SK-N-SH treated with all-trans-retinoic acid at 6 μM for 48 hours (cell line): ENCODE results near the gene SEMA3G.

Source experiments
- ATAC-seq: fragments of 200-7000 bp; cut with Tn5 transposase; 3 replicates; pipeline ENCODE4 v1.9.1; 2020; ENCODE audit warnings: mild to moderate bottlenecking, moderate library complexity
- ARNTL ChIP-seq: fragments of 450-650 bp; formaldehyde crosslinking; IDR thresholded peaks from 2 replicates; pipeline ENCODE4 v1.5.0; 2020; ENCODE audit warnings: low read depth, mild to moderate bottlenecking, moderate library complexity, borderline replicate concordance
- BACH2 ChIP-seq: fragments of 250-450 bp; sonication (Bioruptor Pico); IDR thresholded peaks from 2 replicates; pipeline ENCODE4 v1.9.0; 2021; ENCODE audit warnings: mild to moderate bottlenecking, borderline replicate concordance
- CSDC2 ChIP-seq: fragments of 250-450 bp; sonication (Bioruptor Pico); IDR thresholded peaks from 2 replicates; pipeline ENCODE4 v1.5.0; 2020; ENCODE audit warnings: mild to moderate bottlenecking, moderate library complexity
- CSRNP3 ChIP-seq: fragments of 250-450 bp; sonication (Bioruptor Pico); IDR thresholded peaks from 2 replicates; pipeline ENCODE4 v1.5.1; 2021; ENCODE audit warnings: mild to moderate bottlenecking, moderate library complexity
- ESRRG ChIP-seq: fragments of 250-450 bp; sonication (Bioruptor Pico); IDR thresholded peaks from 2 replicates; pipeline ENCODE4 v1.6.1; 2021; ENCODE audit warnings: mild to moderate bottlenecking
- GLIS3 ChIP-seq: fragments of 250-450 bp; sonication (Bioruptor Pico); IDR thresholded peaks from 2 replicates; pipeline ENCODE4 v1.5.0; 2020; ENCODE audit warnings: mild to moderate bottlenecking, moderate library complexity
- ISL1 ChIP-seq: fragments of 250-450 bp; sonication (Bioruptor Pico); IDR thresholded peaks from 2 replicates; pipeline ENCODE4 v2.1.2; 2022; ENCODE audit warnings: mild to moderate bottlenecking, moderate library complexity
- OSR1 ChIP-seq: fragments of 250-450 bp; sonication (Bioruptor Pico); IDR thresholded peaks from 2 replicates; pipeline ENCODE4 v1.8.0; 2022; ENCODE audit warnings: moderate library complexity, mild to moderate bottlenecking, inconsistent platforms
- PATZ1 ChIP-seq: fragments of 250-450 bp; sonication (Bioruptor Pico); IDR thresholded peaks from 2 replicates; pipeline ENCODE4 v1.8.0; 2020; ENCODE audit warnings: mild to moderate bottlenecking, moderate library complexity, borderline replicate concordance
- POU6F1 ChIP-seq: fragments of 250-450 bp; sonication (Bioruptor Pico); IDR thresholded peaks from 2 replicates; pipeline ENCODE4 v1.8.0; 2021; ENCODE audit warnings: low read depth, mild to moderate bottlenecking, moderate library complexity, borderline replicate concordance
- PPARA ChIP-seq: fragments of 250-450 bp; sonication (Bioruptor Pico); IDR thresholded peaks from 2 replicates; pipeline ENCODE4 v1.5.0; 2020; ENCODE audit warnings: mild to moderate bottlenecking, borderline replicate concordance
- RARB ChIP-seq: fragments of 250-450 bp; sonication (Bioruptor Pico); IDR thresholded peaks from 2 replicates; pipeline ENCODE4 v1.8.0; 2021; ENCODE audit warnings: mild to moderate bottlenecking, moderate library complexity
- SNAI2 ChIP-seq: fragments of 250-450 bp; sonication (Bioruptor Pico); IDR thresholded peaks from 2 replicates; pipeline ENCODE4 v1.5.0; 2020; ENCODE audit warnings: mild to moderate bottlenecking, moderate library complexity
- TCF4 ChIP-seq: fragments of 250-450 bp; sonication (Bioruptor Pico); IDR thresholded peaks from 2 replicates; pipeline ENCODE4 v1.8.0; 2021; ENCODE audit warnings: mild to moderate bottlenecking, moderate library complexity, borderline replicate concordance
- TOX ChIP-seq: fragments of 250-450 bp; sonication (Bioruptor Pico); IDR thresholded peaks from 2 replicates; pipeline ENCODE4 v1.8.0; 2021; ENCODE audit warnings: mild to moderate bottlenecking, moderate library complexity, borderline replicate concordance
- TSHZ2 ChIP-seq: fragments of 250-450 bp; sonication (Bioruptor Pico); IDR thresholded peaks from 2 replicates; pipeline ENCODE4 v1.5.0; 2020; ENCODE audit warnings: mild to moderate bottlenecking, moderate library complexity
- ZC3H10 ChIP-seq: fragments of 250-450 bp; sonication (Bioruptor Pico); IDR thresholded peaks from 2 replicates; pipeline ENCODE4 v1.5.1; 2021; ENCODE audit warnings: mild to moderate bottlenecking, moderate library complexity
- ZFP3 ChIP-seq: fragments of 250-450 bp; sonication (Bioruptor Pico); IDR thresholded peaks from 2 replicates; pipeline ENCODE4 v1.5.0; 2020; ENCODE audit warnings: mild to moderate bottlenecking, moderate library complexity
- ZFP30 ChIP-seq: fragments of 450-650 bp; formaldehyde crosslinking; IDR thresholded peaks from 2 replicates; pipeline ENCODE4 v1.5.0; 2022; ENCODE audit warnings: mild to moderate bottlenecking, moderate library complexity
- ZNF565 ChIP-seq: fragments of 450-650 bp; formaldehyde crosslinking; conservative IDR thresholded peaks from 2 replicates; pipeline ENCODE4 v1.5.0; 2020; ENCODE audit warnings: low read depth, mild to moderate bottlenecking, moderate library complexity
- ZNF8 ChIP-seq: fragments of 450-650 bp; formaldehyde crosslinking; IDR thresholded peaks from 2 replicates; pipeline ENCODE4 v1.5.0; 2020; ENCODE audit warnings: mild to moderate bottlenecking, moderate library complexity

Gene SEMA3G

GRCh38 chr3:52472239-52473000, 27.5 kb upstream of the SEMA3G start:
- ATAC-seq = no peak; the same call in 2 of the 3 replicates
- no peak for TF ChIP-seq POU6F1 (CRISPR knock-in tag)
- TF ChIP-seq PPARA (CRISPR knock-in tag) = no peak
- no peak for TF ChIP-seq TOX (CRISPR knock-in tag)
- TF ChIP-seq ESRRG (CRISPR knock-in tag) = no peak
- no peak for TF ChIP-seq RARB (CRISPR knock-in tag)
- TF ChIP-seq ISL1 (CRISPR knock-in tag) = no peak
- no peak for TF ChIP-seq CSRNP3
- TF ChIP-seq SNAI2 (CRISPR knock-in tag) = no peak
- TF ChIP-seq ZFP3 (CRISPR knock-in tag) = no peak
- TF ChIP-seq BACH2 (CRISPR knock-in tag) = no peak
- TF ChIP-seq OSR1 = no peak

- TF ChIP-seq ZNF565 (no peak), ARNTL (CRISPR knock-in tag) (no peak), PPARA (CRISPR knock-in tag) (no peak), ZFP30 (no peak), ZC3H10 (CRISPR knock-in tag) (no peak), TSHZ2 (CRISPR knock-in tag) (no peak), TCF4 (CRISPR knock-in tag) (no peak), SNAI2 (CRISPR knock-in tag) (no peak), CSDC2 (CRISPR knock-in tag) (no peak), ZNF8 (CRISPR knock-in tag) (no peak), OSR1 (no peak)
- TF ChIP-seq, all 23 proteins: peak for 0
- ATAC-seq = peak; percentile 94
These were observed 26.7 kb upstream of the SEMA3G start for GRCh38 chr3:52471371-52472238.

- no peak for TF ChIP-seq ISL1 (CRISPR knock-in tag)
- no peak for TF ChIP-seq CSDC2 (CRISPR knock-in tag)
- no peak for TF ChIP-seq ARNTL (CRISPR knock-in tag)
- no peak for TF ChIP-seq BACH2 (CRISPR knock-in tag)
These were observed 26.0 kb upstream of the SEMA3G start for GRCh38 chr3:52470920-52471319.

GRCh38 chr3:52469001-52469400, 24.1 kb upstream of the SEMA3G start:
- TF ChIP-seq PATZ1 (CRISPR knock-in tag) (no peak), ZFP3 (CRISPR knock-in tag) (no peak), POU6F1 (CRISPR knock-in tag) (no peak), GLIS3 (no peak), TOX (CRISPR knock-in tag) (no peak)

More at GRCh38 chr3:52470920-52471319, 26.0 kb upstream of the SEMA3G start:
- ATAC-seq = no peak

More at GRCh38 chr3:52469001-52469400, 24.1 kb upstream of the SEMA3G start:
- ATAC-seq = no peak
